HG03045 (cell line): ENCODE results near the gene FBXW11.
"Not testable (repeated sequence)": the region's sequence is repeated elsewhere in the genome, so short reads cannot be mapped to it uniquely, and the experiment has no call there.

Source experiments
- ATAC-seq: cut with Tn5 transposase; IDR thresholded peaks from one replicate; pipeline ENCODE4 v1.9.1; 2021; ENCODE audit warnings: mild to moderate bottlenecking, moderate library complexity; ENCODE audit not compliant: unreplicated experiment

FBXW11 gene

DNA sequence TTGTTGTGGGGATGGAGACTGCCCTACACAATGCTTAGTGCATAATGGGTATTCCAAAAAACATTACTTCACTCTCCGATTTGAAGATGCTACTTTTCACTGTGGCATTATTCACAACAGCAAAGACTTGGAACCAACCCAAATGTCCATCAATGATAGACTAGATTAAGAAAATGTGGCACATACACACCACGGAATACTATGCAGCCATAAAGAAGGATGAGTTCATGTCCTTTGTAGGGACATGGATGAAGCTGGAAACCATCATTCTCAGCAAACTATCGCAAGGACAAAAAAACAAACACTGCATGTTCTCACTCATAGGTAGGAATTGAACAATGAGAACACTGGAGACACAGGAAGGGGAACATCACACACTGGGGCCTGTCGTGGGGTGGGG is 90.7 kb downstream of the FBXW11 start:
- not testable (repeated sequence) for ATAC-seq

DNA sequence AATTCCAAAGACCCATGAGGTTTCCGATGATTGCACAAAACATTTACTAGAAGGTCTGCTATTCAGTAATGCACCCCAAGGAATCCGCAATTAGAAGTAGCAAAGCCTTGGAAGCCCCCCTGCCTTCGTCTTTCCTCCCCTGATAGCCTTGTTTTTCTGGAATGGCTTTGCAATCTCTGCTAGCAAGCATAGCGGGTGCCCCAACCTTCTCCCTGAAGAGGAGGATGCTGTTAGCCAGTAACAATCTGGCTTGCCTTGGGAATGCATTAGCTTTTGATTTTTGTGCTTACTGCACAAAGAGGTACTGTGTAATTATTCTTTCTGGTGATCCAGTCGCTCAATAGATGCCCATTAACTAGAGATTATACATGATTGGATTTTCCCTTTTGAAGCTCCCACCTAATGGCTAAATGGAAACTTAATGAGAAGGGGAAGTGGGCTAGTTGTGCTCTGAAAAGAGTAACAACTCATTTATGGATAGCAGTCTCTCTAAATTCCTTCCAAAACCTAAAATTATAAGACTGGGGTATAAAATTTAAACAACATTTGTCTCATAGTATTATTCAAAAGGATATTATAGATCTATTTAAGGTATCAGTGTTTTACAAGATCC is 91.6 kb downstream of the FBXW11 start:
- ATAC-seq: no peak

GRCh38 chr5:171913987-171914273 is 92.5 kb downstream of the FBXW11 start:
- no peak for ATAC-seq

GRCh38 chr5:171911152-171911551 is 95.3 kb downstream of the FBXW11 start:
- ATAC-seq: no peak

DNA sequence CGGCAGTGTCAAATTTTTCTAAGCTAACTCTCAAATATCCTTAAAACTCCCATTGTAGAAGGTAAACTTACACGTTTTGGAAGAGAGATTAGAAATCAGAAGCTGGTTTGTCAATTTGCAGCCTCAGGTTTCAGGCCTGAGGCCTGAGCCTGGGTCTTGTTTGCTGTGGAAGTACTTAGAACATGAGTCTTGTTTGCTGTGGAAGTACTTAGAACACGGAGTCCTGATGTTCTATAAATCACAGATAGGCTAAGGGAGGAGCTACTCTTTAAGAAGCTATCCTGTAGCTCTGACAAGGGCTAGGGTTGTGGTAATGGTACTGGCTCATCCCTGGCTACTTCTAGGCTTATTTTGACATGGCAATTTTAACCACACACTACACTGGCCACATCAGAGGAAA is 97.8 kb downstream of the FBXW11 start:
- no peak for ATAC-seq

- no peak for ATAC-seq
Measured at GRCh38 chr5:171907725-171908343, 98.6 kb downstream of the FBXW11 start.

GRCh38 chr5:171906703-171907590 is 99.5 kb downstream of the FBXW11 start:
- no peak for ATAC-seq

DNA sequence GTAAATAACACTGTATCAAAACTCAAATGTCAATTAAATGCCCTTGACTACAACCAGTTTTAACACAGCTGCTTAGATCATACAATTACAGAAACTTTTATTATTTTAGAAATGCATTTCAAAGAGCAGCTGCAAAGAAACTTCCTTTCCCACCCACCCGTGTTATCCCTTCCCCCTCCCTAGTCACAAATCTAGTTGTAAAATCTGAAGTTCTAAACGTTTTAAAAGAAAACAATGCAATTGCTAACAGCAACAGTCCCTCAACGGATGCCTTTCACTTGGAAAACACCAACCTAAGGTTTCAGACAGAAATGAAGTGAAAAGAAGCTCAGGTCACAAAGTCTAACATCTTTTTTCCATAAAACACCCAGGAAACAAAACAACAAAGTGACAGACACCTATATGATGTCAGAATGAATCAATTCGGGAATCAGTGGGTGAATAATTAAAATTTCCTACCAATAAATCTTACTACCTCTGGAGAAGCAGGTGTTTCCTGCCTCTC is 100.3 kb downstream of the FBXW11 start:
- ATAC-seq: no peak

DNA sequence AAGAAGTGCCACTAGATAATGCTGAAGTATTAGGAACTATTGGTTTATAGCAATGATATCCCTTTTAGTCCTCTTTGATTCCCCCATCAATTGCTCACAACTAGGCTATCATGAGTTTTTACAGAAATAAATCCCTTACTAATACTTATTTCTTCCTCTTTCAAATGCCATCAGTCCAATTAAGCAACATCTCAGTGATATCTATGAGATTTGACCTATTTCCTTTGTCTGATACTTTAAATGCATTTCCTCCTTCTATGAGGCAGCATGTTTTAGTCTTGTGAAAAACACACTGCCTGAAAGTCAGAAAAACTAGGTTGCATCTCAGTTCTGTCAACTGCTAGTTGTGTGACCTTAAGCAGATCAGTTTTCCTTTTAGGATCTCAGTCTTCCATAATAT is 101.6 kb downstream of the FBXW11 start:
- no peak for ATAC-seq

DNA sequence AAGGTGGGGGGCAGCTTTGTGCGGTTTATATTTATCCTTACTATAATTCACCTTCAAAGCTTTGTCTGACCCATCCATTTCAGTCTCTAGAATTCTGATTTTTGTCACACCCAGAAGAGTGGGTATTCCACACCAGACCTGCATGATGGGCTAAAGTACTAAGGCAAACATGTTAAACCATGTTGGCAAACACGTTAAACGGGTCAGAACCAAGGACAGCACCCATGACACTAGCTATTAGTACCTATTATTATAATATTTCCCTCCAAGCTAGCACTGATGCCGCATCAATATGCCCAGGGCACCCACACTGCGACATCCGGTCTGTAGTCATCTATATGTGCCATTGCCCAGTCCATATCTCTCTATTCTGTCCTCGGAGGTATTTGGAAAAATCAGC is 104.7 kb downstream of the FBXW11 start:
- ATAC-seq: no peak

DNA sequence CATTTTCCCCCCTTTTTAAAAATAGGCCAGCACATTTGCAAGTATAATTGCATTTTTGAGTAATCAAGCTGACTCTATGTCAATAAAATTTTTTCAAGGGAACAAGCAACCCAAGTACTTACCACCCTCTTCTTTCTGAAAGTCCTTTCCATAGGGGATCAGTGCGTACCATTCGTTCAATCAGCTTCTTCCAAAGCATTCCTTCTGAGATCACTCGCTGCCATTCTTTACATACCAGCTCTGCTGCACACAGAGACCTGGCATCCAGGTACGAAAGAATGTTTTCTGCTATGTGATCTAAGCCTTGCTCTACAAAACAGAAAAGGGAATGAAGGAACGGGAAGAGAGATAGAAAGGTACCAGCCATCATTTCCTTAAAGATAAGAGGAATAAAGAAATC is 106.6 kb downstream of the FBXW11 start:
- ATAC-seq: no peak

- no peak for ATAC-seq
Measured at GRCh38 chr5:171898879-171899278, 107.6 kb downstream of the FBXW11 start.

DNA sequence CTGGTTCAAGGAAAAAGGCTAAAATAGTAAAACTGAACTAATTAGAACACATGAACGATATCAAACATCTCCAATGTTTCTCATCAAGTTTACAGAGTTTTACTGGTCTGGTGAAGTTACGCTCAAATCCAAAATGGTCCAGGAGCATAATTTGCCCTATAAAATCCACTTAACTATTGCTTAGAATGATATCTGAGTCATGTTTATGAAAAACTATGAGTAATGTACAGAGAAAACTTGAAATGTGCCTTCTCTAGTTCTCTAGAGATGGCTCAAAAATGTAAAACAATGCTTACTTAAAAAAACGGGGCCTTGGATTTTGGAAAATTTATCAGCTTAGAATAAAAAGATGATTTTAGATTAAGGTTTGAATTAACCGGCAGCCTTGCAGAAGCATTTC is 108.1 kb downstream of the FBXW11 start:
- no peak for ATAC-seq

- no peak for ATAC-seq
Measured at GRCh38 chr5:171897231-171897630, 109.2 kb downstream of the FBXW11 start.

DNA sequence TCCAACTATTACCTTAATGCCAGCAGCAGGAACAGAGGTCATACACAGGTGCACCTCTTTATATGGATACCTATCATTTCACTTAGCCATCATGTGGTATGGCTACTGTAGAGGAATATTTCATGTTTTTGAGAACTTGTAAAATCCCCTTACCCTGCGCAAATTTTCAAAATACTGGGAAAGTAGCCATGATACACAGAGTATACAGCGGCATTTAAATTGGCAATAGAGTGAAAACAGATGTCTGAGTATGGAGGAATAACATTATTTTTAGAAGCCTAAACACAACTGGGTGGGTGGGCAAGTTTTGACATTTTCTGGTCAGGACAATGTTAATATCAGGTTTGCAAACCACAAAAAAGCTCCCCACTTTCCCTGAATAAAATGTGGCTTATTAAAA is 111.4 kb downstream of the FBXW11 start:
- ATAC-seq: no peak

DNA sequence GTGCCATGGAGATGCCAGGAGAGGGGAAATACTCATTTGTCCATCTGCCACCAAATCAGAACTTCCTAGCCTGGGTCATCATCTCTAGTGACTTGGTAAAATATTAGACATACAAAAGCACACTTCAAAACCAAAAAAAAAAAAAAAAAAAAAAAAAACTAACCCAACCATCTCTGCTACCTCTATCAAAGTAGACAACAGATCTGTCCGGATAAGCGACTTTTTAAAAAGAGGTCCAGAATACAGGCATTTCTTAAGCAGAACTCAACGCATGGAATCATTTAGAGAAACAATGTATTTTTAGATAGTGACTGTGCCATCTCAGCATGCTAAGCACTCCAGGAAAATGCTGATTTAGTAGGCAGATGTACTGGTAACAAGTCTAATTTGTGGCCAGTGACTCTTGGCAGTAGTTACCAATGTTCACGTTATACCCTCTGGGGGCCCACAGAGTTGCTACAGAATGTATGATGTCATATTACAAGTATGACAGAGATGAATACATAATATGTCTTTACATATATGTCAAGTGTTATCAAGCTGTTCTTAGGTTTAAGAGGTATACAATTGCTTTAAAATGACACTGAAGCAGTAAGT is 113.0 kb downstream of the FBXW11 start:
- ATAC-seq: no peak

GRCh38 chr5:171891595-171891994 is 114.8 kb downstream of the FBXW11 start:
- ATAC-seq: no peak

GRCh38 chr5:171891150-171891549 is 115.3 kb downstream of the FBXW11 start:
- ATAC-seq: no peak

DNA sequence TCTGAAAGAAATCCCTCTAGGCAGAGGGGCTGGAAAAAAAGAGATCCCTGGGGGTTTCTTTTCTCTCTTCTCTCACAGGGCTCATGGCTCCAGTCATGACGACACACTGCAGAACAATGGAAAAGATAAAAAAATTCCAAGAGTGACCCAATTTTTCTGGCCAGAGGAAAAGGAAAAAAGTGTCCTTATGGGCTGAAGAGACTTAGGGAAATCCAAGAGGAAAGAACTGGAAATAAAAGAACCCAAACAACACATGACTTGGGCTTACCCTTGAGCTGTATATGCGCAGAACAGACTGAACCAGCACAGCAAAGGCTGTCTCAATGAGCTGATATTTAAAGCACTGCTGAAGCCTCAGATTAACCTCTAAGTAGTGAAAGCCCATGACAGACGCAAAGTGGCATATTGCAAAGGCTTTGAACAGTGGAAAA is 118.4 kb downstream of the FBXW11 start:
- ATAC-seq: no peak

GRCh38 chr5:171886037-171886436 is 120.4 kb downstream of the FBXW11 start:
- not testable (repeated sequence) for ATAC-seq

GRCh38 chr5:171882118-171882517 is 124.3 kb downstream of the FBXW11 start:
- ATAC-seq: no peak

DNA sequence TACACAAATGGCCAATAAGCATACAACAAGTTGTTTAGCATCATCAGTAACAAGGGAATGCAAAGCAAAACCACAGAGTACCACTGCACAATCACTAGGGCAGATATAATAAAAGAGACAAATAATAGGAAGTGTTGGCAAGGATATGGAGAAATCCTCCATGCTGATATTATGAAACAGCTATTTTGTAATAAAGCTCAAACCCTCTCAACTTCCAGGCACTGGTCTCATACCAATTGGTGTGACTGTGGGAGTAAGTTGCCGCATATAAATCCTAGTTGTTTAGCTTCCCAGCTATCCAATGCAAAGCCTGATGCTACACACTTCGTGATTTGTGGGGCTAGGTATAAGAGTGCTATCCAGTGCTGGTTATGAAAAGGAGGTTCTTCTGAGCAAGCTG is 132.2 kb downstream of the FBXW11 start:
- no peak for ATAC-seq
